HEK293 (cell line): ENCODE measurements around the gene TANGO2.

Experiments
- GLIS1 ChIP-seq: fragments of 450-650 bp; formaldehyde crosslinking; IDR thresholded peaks from 2 replicates; pipeline ENCODE4 v1.5.1; 2016; ENCODE audit warnings: missing biosample characterization, missing genetic modification characterization
- MEIS1 ChIP-seq: sonication (generic); formaldehyde crosslinking; IDR thresholded peaks from 2 replicates; pipeline ENCODE4 v1.8.1; 2022; ENCODE audit warnings: missing genetic modification reagents, mild to moderate bottlenecking, borderline replicate concordance
- RBAK ChIP-seq: fragments of 450-650 bp; formaldehyde crosslinking; IDR thresholded peaks from 2 replicates; pipeline ENCODE4 v1.5.1; 2016; ENCODE audit warnings: missing biosample characterization, missing genetic modification characterization
- REST ChIP-seq: fragments of 450-650 bp; formaldehyde crosslinking; IDR thresholded peaks from 2 replicates; pipeline ENCODE4 v1.5.1; 2016; ENCODE audit warnings: missing biosample characterization, missing genetic modification characterization
- ZBTB26 ChIP-seq: fragments of 450-650 bp; formaldehyde crosslinking; optimal IDR thresholded peaks from 2 replicates; pipeline ENCODE3; 2016; ENCODE audit warnings: missing biosample characterization, mild to moderate bottlenecking, missing genetic modification characterization
- ZNF114 ChIP-seq: fragments of 450-650 bp; formaldehyde crosslinking; IDR thresholded peaks from 2 replicates; pipeline ENCODE4 v1.5.0; 2017; ENCODE audit warnings: missing biosample characterization, missing genetic modification characterization
- ZNF146 ChIP-seq: fragments of 450-650 bp; formaldehyde crosslinking; IDR thresholded peaks from 2 replicates; pipeline ENCODE4 v1.5.1; 2016; ENCODE audit warnings: missing biosample characterization, missing genetic modification characterization
- ZNF174 ChIP-seq: fragments of 450-650 bp; formaldehyde crosslinking; IDR thresholded peaks from 2 replicates; pipeline ENCODE4 v1.5.0; 2017; ENCODE audit warnings: missing biosample characterization, mild to moderate bottlenecking, missing genetic modification characterization
- ZNF2 ChIP-seq: fragments of 450-650 bp; formaldehyde crosslinking; IDR thresholded peaks from 2 replicates; pipeline ENCODE4 v1.5.1; 2016; ENCODE audit warnings: missing biosample characterization, missing genetic modification characterization
- ZNF214 ChIP-seq: fragments of 450-650 bp; formaldehyde crosslinking; IDR thresholded peaks from 2 replicates; pipeline ENCODE4 v1.5.1; 2017; ENCODE audit warnings: missing biosample characterization, mild to moderate bottlenecking, missing genetic modification characterization, borderline replicate concordance
- ZNF221 ChIP-seq: fragments of 450-650 bp; formaldehyde crosslinking; IDR thresholded peaks from 2 replicates; pipeline ENCODE4 v1.5.1; 2017; ENCODE audit warnings: missing biosample characterization, missing genetic modification characterization, borderline replicate concordance
- ZNF23 ChIP-seq: fragments of 450-650 bp; formaldehyde crosslinking; IDR thresholded peaks from 2 replicates; pipeline ENCODE4 v1.5.1; 2016; ENCODE audit warnings: missing biosample characterization, missing genetic modification characterization, borderline replicate concordance
- ZNF248 ChIP-seq: fragments of 450-650 bp; formaldehyde crosslinking; IDR thresholded peaks from 2 replicates; pipeline ENCODE4 v1.5.1; 2017; ENCODE audit warnings: missing biosample characterization, missing genetic modification characterization
- ZNF274 ChIP-seq, 2 experiments: fragments of 200-500 bp in 1 of 2; fragments of 450-650 bp in 1 of 2; sonication (Bioruptor generic) in 1 of 2; formaldehyde crosslinking in 1 of 2; IDR thresholded peaks; 2 replicates each; pipeline versions ENCODE4 v1.5.1 to v1.6.1; 2014 to 2016; ENCODE audit warnings: borderline replicate concordance in 1 of 2, inconsistent platforms in 1 of 2, low read length in 1 of 2, missing biosample characterization in 1 of 2, missing genetic modification characterization in 1 of 2
- ZNF350 ChIP-seq: fragments of 450-650 bp; formaldehyde crosslinking; IDR thresholded peaks from 2 replicates; pipeline ENCODE4 v1.5.0; 2017; ENCODE audit warnings: missing biosample characterization, mild to moderate bottlenecking, missing genetic modification characterization
- ZNF37A ChIP-seq: fragments of 450-650 bp; IDR thresholded peaks from 2 replicates; pipeline ENCODE4 v1.5.1; 2018; ENCODE audit warnings: missing biosample characterization, missing genetic modification characterization
- ZNF510 ChIP-seq: fragments of 450-650 bp; formaldehyde crosslinking; IDR thresholded peaks from 2 replicates; pipeline ENCODE4 v1.5.1; 2018; ENCODE audit warnings: mild to moderate bottlenecking, missing genetic modification characterization, missing biosample characterization; ENCODE audit not compliant: insufficient replicate concordance
- ZNF530 ChIP-seq: fragments of 450-650 bp; formaldehyde crosslinking; IDR thresholded peaks from 2 replicates; pipeline ENCODE4 v1.5.1; 2016; ENCODE audit warnings: low read depth, missing biosample characterization, missing genetic modification characterization
- ZNF610 ChIP-seq: fragments of 450-650 bp; formaldehyde crosslinking; IDR thresholded peaks from 2 replicates; pipeline ENCODE4 v1.5.1; 2016; ENCODE audit warnings: missing biosample characterization, missing genetic modification characterization, borderline replicate concordance
- ZNF747 ChIP-seq: fragments of 450-650 bp; formaldehyde crosslinking; IDR thresholded peaks from 2 replicates; pipeline ENCODE4 v1.5.1; 2016; ENCODE audit warnings: missing biosample characterization, missing genetic modification characterization
- TF ChIP-seq, protein P1 (sequence below): fragments of 450-650 bp; IDR thresholded peaks from 2 replicates; pipeline ENCODE4 v1.5.1; 2018; ENCODE audit warnings: missing biosample characterization, mild to moderate bottlenecking, missing genetic modification characterization
- TF ChIP-seq, protein P2 (sequence below): fragments of 450-650 bp; formaldehyde crosslinking; IDR thresholded peaks from 2 replicates; pipeline ENCODE4 v1.5.1; 2017; ENCODE audit warnings: missing biosample characterization, missing genetic modification characterization
- TF ChIP-seq, protein P3 (sequence below): fragments of 450-650 bp; formaldehyde crosslinking; IDR thresholded peaks from 2 replicates; pipeline ENCODE4 v1.5.1; 2016; ENCODE audit warnings: missing biosample characterization, missing genetic modification characterization
- TF ChIP-seq, protein P4 (sequence below): fragments of 450-650 bp; formaldehyde crosslinking; conservative IDR thresholded peaks from 2 replicates; pipeline ENCODE4 v1.5.1; 2016; ENCODE audit warnings: low read depth, missing biosample characterization, missing genetic modification characterization

Gene TANGO2

GRCh38 chr22:20111045-20111688, 90.3 kb downstream of the TANGO2 start (continued):
- TF ChIP-seq REST (tag by site-specific recombination) (no peak), ZNF274 (IDR thresholded peaks at IDR 0.05; ENCODE audit: low read length) (no peak), ZNF274 (tag by site-specific recombination; IDR thresholded peaks at IDR 0.05; ENCODE audit: borderline replicate concordance) (no peak), ZNF248 (tag by site-specific recombination) (no peak), ZNF530 (tag by site-specific recombination) (no peak), ZNF114 (tag by site-specific recombination) (no peak), ZNF510 (tag by site-specific recombination) (no peak), ZNF37A (tag by site-specific recombination) (no peak), ZNF174 (tag by site-specific recombination) (no peak), ZNF747 (tag by site-specific recombination) (no peak), RBAK (tag by site-specific recombination) (no peak), ZNF221 (tag by site-specific recombination) (no peak), MEIS1 (CRISPR knock-in tag) (no peak), ZNF146 (tag by site-specific recombination) (no peak), ZBTB26 (tag by site-specific recombination) (no peak), ZNF610 (tag by site-specific recombination) (no peak), ZNF2 (tag by site-specific recombination) (peak; percentile 94), ZNF214 (tag by site-specific recombination) (no peak), ZNF350 (no peak), ZNF23 (tag by site-specific recombination) (no peak), GLIS1 (tag by site-specific recombination) (no peak)
- TF ChIP-seq, protein P1, sequence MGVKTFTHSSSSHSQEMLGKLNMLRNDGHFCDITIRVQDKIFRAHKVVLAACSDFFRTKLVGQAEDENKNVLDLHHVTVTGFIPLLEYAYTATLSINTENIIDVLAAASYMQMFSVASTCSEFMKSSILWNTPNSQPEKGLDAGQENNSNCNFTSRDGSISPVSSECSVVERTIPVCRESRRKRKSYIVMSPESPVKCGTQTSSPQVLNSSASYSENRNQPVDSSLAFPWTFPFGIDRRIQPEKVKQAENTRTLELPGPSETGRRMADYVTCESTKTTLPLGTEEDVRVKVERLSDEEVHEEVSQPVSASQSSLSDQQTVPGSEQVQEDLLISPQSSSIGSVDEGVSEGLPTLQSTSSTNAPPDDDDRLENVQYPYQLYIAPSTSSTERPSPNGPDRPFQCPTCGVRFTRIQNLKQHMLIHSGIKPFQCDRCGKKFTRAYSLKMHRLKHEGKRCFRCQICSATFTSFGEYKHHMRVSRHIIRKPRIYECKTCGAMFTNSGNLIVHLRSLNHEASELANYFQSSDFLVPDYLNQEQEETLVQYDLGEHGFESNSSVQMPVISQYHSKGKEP (tag by site-specific recombination): 0 out of 2 replicates have a peak, but pooled peaks have one; percentile 14
- TF ChIP-seq, protein P2, sequence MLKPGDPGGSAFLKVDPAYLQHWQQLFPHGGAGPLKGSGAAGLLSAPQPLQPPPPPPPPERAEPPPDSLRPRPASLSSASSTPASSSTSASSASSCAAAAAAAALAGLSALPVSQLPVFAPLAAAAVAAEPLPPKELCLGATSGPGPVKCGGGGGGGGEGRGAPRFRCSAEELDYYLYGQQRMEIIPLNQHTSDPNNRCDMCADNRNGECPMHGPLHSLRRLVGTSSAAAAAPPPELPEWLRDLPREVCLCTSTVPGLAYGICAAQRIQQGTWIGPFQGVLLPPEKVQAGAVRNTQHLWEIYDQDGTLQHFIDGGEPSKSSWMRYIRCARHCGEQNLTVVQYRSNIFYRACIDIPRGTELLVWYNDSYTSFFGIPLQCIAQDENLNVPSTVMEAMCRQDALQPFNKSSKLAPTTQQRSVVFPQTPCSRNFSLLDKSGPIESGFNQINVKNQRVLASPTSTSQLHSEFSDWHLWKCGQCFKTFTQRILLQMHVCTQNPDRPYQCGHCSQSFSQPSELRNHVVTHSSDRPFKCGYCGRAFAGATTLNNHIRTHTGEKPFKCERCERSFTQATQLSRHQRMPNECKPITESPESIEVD (tag by site-specific recombination): no peak
- TF ChIP-seq, protein P3, sequence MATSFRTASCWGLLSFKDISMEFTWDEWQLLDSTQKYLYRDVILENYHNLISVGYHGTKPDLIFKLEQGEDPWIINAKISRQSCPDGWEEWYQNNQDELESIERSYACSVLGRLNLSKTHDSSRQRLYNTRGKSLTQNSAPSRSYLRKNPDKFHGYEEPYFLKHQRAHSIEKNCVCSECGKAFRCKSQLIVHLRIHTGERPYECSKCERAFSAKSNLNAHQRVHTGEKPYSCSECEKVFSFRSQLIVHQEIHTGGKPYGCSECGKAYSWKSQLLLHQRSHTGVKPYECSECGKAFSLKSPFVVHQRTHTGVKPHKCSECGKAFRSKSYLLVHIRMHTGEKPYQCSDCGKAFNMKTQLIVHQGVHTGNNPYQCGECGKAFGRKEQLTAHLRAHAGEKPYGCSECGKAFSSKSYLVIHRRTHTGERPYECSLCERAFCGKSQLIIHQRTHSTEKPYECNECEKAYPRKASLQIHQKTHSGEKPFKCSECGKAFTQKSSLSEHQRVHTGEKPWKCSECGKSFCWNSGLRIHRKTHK (tag by site-specific recombination): no peak
- TF ChIP-seq, protein P4, sequence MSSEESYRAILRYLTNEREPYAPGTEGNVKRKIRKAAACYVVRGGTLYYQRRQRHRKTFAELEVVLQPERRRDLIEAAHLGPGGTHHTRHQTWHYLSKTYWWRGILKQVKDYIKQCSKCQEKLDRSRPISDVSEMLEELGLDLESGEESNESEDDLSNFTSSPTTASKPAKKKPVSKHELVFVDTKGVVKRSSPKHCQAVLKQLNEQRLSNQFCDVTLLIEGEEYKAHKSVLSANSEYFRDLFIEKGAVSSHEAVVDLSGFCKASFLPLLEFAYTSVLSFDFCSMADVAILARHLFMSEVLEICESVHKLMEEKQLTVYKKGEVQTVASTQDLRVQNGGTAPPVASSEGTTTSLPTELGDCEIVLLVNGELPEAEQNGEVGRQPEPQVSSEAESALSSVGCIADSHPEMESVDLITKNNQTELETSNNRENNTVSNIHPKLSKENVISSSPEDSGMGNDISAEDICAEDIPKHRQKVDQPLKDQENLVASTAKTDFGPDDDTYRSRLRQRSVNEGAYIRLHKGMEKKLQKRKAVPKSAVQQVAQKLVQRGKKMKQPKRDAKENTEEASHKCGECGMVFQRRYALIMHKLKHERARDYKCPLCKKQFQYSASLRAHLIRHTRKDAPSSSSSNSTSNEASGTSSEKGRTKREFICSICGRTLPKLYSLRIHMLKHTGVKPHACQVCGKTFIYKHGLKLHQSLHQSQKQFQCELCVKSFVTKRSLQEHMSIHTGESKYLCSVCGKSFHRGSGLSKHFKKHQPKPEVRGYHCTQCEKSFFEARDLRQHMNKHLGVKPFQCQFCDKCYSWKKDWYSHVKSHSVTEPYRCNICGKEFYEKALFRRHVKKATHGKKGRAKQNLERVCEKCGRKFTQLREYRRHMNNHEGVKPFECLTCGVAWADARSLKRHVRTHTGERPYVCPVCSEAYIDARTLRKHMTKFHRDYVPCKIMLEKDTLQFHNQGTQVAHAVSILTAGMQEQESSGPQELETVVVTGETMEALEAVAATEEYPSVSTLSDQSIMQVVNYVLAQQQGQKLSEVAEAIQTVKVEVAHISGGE (tag by site-specific recombination): no peak
